Measurements from ENCODE around the gene RGS9BP.
"Not testable (repeated sequence)": the region's sequence is repeated elsewhere in the genome, so short reads cannot be mapped to it uniquely, and the experiment has no call there.

GRCh38 chr19:32716203-32716602 lies 40.6 kb downstream of the RGS9BP start:
- TF ChIP-seq CTCF (IDR thresholded peaks at IDR 0.05; ENCODE audit: insufficient read depth, low read depth, low read length); EZH2 (IDR thresholded peaks at IDR 0.05; ENCODE audit: insufficient read depth, low read length): not testable (repeated sequence)

All from astrocyte (in vitro differentiated cells and primary cell).